Measurements from ENCODE around the gene ZP2.

GRCh38 chr16:21169249-21169981 lies 42.0 kb downstream of the ZP2 start:
- TF ChIP-seq CTCF (conservative IDR thresholded peaks at IDR 0.05; ENCODE audit: low read depth, low read length): no peak
- no peak for TF ChIP-seq NFE2L2 (IDR thresholded peaks at IDR 0.05; ENCODE audit: low read depth, low read length)
- no peak for TF ChIP-seq RAD21 (IDR thresholded peaks at IDR 0.05; ENCODE audit: low read length)
- no peak for TF ChIP-seq POLR2A (IDR thresholded peaks at IDR 0.05; ENCODE audit: low read depth, low read length)
- TF ChIP-seq SMC3 (IDR thresholded peaks at IDR 0.05; ENCODE audit: low read depth, low read length): no peak
- no peak for TF ChIP-seq CHD1 (IDR thresholded peaks at IDR 0.05; ENCODE audit: low read depth, low read length)
- TF ChIP-seq, protein P1, sequence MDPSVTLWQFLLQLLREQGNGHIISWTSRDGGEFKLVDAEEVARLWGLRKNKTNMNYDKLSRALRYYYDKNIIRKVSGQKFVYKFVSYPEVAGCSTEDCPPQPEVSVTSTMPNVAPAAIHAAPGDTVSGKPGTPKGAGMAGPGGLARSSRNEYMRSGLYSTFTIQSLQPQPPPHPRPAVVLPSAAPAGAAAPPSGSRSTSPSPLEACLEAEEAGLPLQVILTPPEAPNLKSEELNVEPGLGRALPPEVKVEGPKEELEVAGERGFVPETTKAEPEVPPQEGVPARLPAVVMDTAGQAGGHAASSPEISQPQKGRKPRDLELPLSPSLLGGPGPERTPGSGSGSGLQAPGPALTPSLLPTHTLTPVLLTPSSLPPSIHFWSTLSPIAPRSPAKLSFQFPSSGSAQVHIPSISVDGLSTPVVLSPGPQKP (IDR thresholded peaks at IDR 0.05; ENCODE audit: borderline replicate concordance, low read depth, low read length): no peak
- no peak for TF ChIP-seq MAFK (IDR thresholded peaks at IDR 0.05; ENCODE audit: low read depth, low read length)
- no peak for TF ChIP-seq RFX5 (IDR thresholded peaks at IDR 0.05; ENCODE audit: low read depth, low read length)
- no peak for TF ChIP-seq RCOR1 (IDR thresholded peaks at IDR 0.05; ENCODE audit: insufficient replicate concordance, low read length)
